OCI-LY7 (cell line): ENCODE measurements around the gene PRDX1. TPM values are rescaled to one million over a fixed set of nuclear protein-coding genes. Genes with fewer than 3 reads are reported as not detected.

Experiments
- BruUV-seq: library from RNA; stranded (reverse); fragments of 400-500 nt; replicated peaks from 2 replicates; lab custom pipeline; 2021; lab: Mats Ljungman, UMichigan
- CTCF ChIA-PET: fragments of 300-600 bp; sonication (Branson Sonifier 250); formaldehyde crosslinking; loops from one replicate; lab custom pipeline; 2022; ENCODE audit warnings: antibody characterized with exemption; ENCODE audit not compliant: unreplicated experiment; lab: Charles Lee
- POLR2A ChIA-PET: fragments of 300-600 bp; sonication (Branson Sonifier 250); formaldehyde crosslinking; loops from one replicate; lab custom pipeline; 2022; ENCODE audit warnings: antibody characterized with exemption; lab: Charles Lee
- DNase-seq: peaks from one replicate; pipeline ENCODE4 v3.0.0-alpha.2; 2015; ENCODE audit warnings: low spot score
- H2AFZ ChIP-seq: fragments of 200-600 bp; sonication (generic), shearing (Covaris generic); 2 replicates; pipeline ENCODE4 v1.6.1; 2014; ENCODE audit warnings: mild to moderate bottlenecking, antibody characterized with exemption, low read length, moderate library complexity
- H3K27ac ChIP-seq: fragments of 200-600 bp; sonication (generic); 2 replicates; pipeline ENCODE4 v1.5.1; 2014; ENCODE audit warnings: mixed run types, low read depth, mild to moderate bottlenecking, moderate library complexity, low read length, inconsistent platforms; ENCODE audit not compliant: poor library complexity, severe bottlenecking
- H3K36me3 ChIP-seq: fragments of 200-600 bp; sonication (generic); 2 replicates; pipeline ENCODE4 v1.6.1; 2014; ENCODE audit warnings: mild to moderate bottlenecking, antibody characterized with exemption, low read length, moderate library complexity, mixed read lengths; ENCODE audit not compliant: insufficient read depth
- H3K4me1 ChIP-seq: fragments of 200-600 bp; sonication (generic); 2 replicates; pipeline ENCODE4 v1.5.1; 2014; ENCODE audit warnings: mild to moderate bottlenecking, low read length; ENCODE audit not compliant: insufficient read depth, poor library complexity, severe bottlenecking
- H3K4me2 ChIP-seq: fragments of 200-600 bp; sonication (generic); 2 replicates; pipeline ENCODE4 v1.6.1; 2014; ENCODE audit warnings: mild to moderate bottlenecking, low read length
- H3K4me3 ChIP-seq: fragments of 200-600 bp; sonication (generic); 2 replicates; pipeline ENCODE4 v1.5.1; 2014; ENCODE audit warnings: mild to moderate bottlenecking, low read depth, low read length; ENCODE audit not compliant: poor library complexity, severe bottlenecking
- H3K79me2 ChIP-seq: fragments of 200-600 bp; sonication (generic); 2 replicates; pipeline ENCODE4 v1.6.1; 2016; ENCODE audit warnings: low read depth, mild to moderate bottlenecking, low read length, moderate library complexity, mixed read lengths; ENCODE audit not compliant: insufficient read depth
- H3K9me2 ChIP-seq: fragments of 200-600 bp; sonication (generic); 2 replicates; pipeline ENCODE4 v1.6.1; 2016; ENCODE audit warnings: mild to moderate bottlenecking, low read length, mixed read lengths; ENCODE audit not compliant: insufficient read depth
- H3K9me3 ChIP-seq: fragments of 200-600 bp; sonication (generic); 2 replicates; pipeline ENCODE4 v1.6.1; 2014; ENCODE audit warnings: mild to moderate bottlenecking, mixed run types, low read length, mixed read lengths
- H4K20me1 ChIP-seq: fragments of 200-600 bp; sonication (generic); 2 replicates; pipeline ENCODE4 v1.6.1; 2014; ENCODE audit warnings: mild to moderate bottlenecking, antibody characterized with exemption, low read length, moderate library complexity, mixed read lengths; ENCODE audit not compliant: insufficient read depth
- CTCF ChIP-seq: fragments of 200-600 bp; sonication (generic); conservative IDR thresholded peaks from 2 replicates; pipeline ENCODE4 v1.5.1; 2014; ENCODE audit warnings: mild to moderate bottlenecking, antibody characterized with exemption, low read length, moderate library complexity, mixed read lengths
- EZH2phosphoT487 ChIP-seq: fragments of 200-600 bp; sonication (generic); IDR thresholded peaks from 2 replicates; pipeline ENCODE4 v1.6.1; 2018; ENCODE audit warnings: low read depth, borderline replicate concordance, mild to moderate bottlenecking, mixed run types, antibody characterized with exemption, low read length, moderate library complexity, mixed read lengths
- intact Hi-C: fragments of 100-400 bp; cut with micrococcal nuclease; formaldehyde crosslinking; loops from one replicate; pipeline ENCODE4 v1.10.0; 2022; ENCODE audit not compliant: unreplicated experiment
- total RNA-seq, 2 experiments: library from RNA; depleted of rRNA in 1 of 2; stranded (reverse); fragments of >200 nt in 1 of 2; shearing (Covaris generic) in 1 of 2; gene quantifications; 2 replicates each; pipeline ENCODE4 v1.2.3, GENCODE V29; 2014 to 2022

The PRDX1 gene
- total RNA-seq, 2 experiments from 2014 or later = 814 to 851 TPM

- CTCF ChIA-PET = no interaction called here
- TF ChIP-seq EZH2phosphoT487 (no peak), CTCF (peak; percentile 41)
- Histone ChIP-seq H3K4me2 (no peak overlapping the region), H3K36me3 (peaks cover 64% of the 10 kb centered on the region), H3K9me3 (no peaks in the 10 kb centered on the region), H3K4me3 (no peak overlapping the region), H4K20me1 (0 out of 2 replicates have a peak, but pooled peaks cover 4% of the 10 kb centered on the region), H2AFZ (no peak overlapping the region), H3K27ac (no peak overlapping the region), H3K9me2 (no peaks in the 10 kb centered on the region), H3K79me2 (no peaks in the 10 kb centered on the region), H3K4me1 (no peaks in the 10 kb centered on the region)
- no TSS peak for BruUV-seq
- POLR2A ChIA-PET = interaction anchor here (0.6 kb wide), 1 partner anchor 198 kb away, joined by 3 read pairs; no protein-coding TSS in a partner anchor
- intact Hi-C loops = no loop called here
- DNase-seq = peak; percentile 39
These were observed 13.2 kb downstream of the PRDX1 start for GRCh38 chr1:45508295-45509151.

- Histone ChIP-seq H3K4me2 (no peak overlapping the region), H3K9me3 (no peaks in the 10 kb centered on the region), H3K9me2 (no peaks in the 10 kb centered on the region), H3K79me2 (no peaks in the 10 kb centered on the region), H2AFZ (no peak overlapping the region), H3K27ac (no peak overlapping the region), H4K20me1 (no peaks in the 10 kb centered on the region), H3K36me3 (peaks cover 58% of the 10 kb centered on the region), H3K4me3 (no peak overlapping the region), H3K4me1 (no peaks in the 10 kb centered on the region)
- no peak for DNase-seq
- TF ChIP-seq CTCF = no peak
- no peak for TF ChIP-seq EZH2phosphoT487
- BruUV-seq = no TSS peak
- ChIA-PET POLR2A (no interaction called here), CTCF (no interaction called here)
- intact Hi-C loops = no loop called here
These were observed 13.8 kb downstream of the PRDX1 start for GRCh38 chr1:45507893-45508292.

- CTCF ChIA-PET = no interaction called here
- POLR2A ChIA-PET = interaction anchor here (0.6 kb wide), 1 partner anchor 151 kb away, joined by 3 read pairs; no protein-coding TSS in a partner anchor
- H3K27ac ChIP-seq = no peak overlapping the region
These were observed 14.5 kb downstream of the PRDX1 start for GRCh38 chr1:45507195-45507594.

More at GRCh38 chr1:45507195-45507594, 14.5 kb downstream of the PRDX1 start:
- no peak for DNase-seq
- TF ChIP-seq CTCF (no peak), EZH2phosphoT487 (no peak)
- intact Hi-C loops = no loop called here
- no peak overlapping the region for H2AFZ ChIP-seq
- H3K36me3 ChIP-seq = peaks cover 51% of the 10 kb centered on the region
- BruUV-seq = no TSS peak
- no peaks in the 10 kb centered on the region for H3K9me2 ChIP-seq
- no peaks in the 10 kb centered on the region for H3K79me2 ChIP-seq
- no peak overlapping the region for H3K4me2 ChIP-seq
- no peaks in the 10 kb centered on the region for H4K20me1 ChIP-seq
- H3K9me3 ChIP-seq = no peaks in the 10 kb centered on the region
- no peaks in the 10 kb centered on the region for H3K4me1 ChIP-seq
- H3K4me3 ChIP-seq = no peak overlapping the region
